ENCODE measurements around the gene LDHB.

GRCh38 chr12:21704847-21705246, 47.2 kb upstream of the LDHB start:
- TF ChIP-seq CTCF (IDR thresholded peaks at IDR 0.05) (no peak), ZFX (IDR thresholded peaks at IDR 0.05; ENCODE audit: borderline replicate concordance) (no peak)

All from 22Rv1 (cell line).